ENCODE measurements around the gene TAGLN2.
A peak's percentile ranks its signal among the peaks of the same experiment; 100 is the strongest.
"Not testable (repeated sequence)": the region's sequence is repeated elsewhere in the genome, so short reads cannot be mapped to it uniquely, and the experiment has no call there.

Gene TAGLN2

GRCh38 chr1:159920202-159920601, 5.1 kb downstream of the TAGLN2 start:
- no peak for DNase-seq

GRCh38 chr1:159919236-159919865, 6.0 kb downstream of the TAGLN2 start:
- DNase-seq: no peak

- no peak for DNase-seq
These were observed 6.7 kb downstream of the TAGLN2 start for GRCh38 chr1:159918352-159919200.

- no peak for DNase-seq
These were observed 7.6 kb downstream of the TAGLN2 start for GRCh38 chr1:159917533-159918351.

GRCh38 chr1:159916242-159917051, 8.9 kb downstream of the TAGLN2 start:
- peak; percentile 88 for DNase-seq

GRCh38 chr1:159915571-159916241, 9.6 kb downstream of the TAGLN2 start:
- DNase-seq: peak; percentile 38

- no peak for DNase-seq
These were observed 10.9 kb downstream of the TAGLN2 start for GRCh38 chr1:159914252-159915018.

- no peak for DNase-seq
These were observed 11.7 kb downstream of the TAGLN2 start for GRCh38 chr1:159913451-159914192.

GRCh38 chr1:159911326-159912070, 13.8 kb downstream of the TAGLN2 start:
- DNase-seq: no peak

GRCh38 chr1:159908031-159908940, 17.0 kb downstream of the TAGLN2 start:
- DNase-seq: no peak

GRCh38 chr1:159906960-159907359, 18.3 kb downstream of the TAGLN2 start:
- no peak for DNase-seq

GRCh38 chr1:159904036-159904435, 21.3 kb downstream of the TAGLN2 start:
- DNase-seq: not testable (repeated sequence)

- no peak for DNase-seq
These were observed 22.8 kb downstream of the TAGLN2 start for GRCh38 chr1:159902541-159902940.

GRCh38 chr1:159900755-159901360, 24.4 kb downstream of the TAGLN2 start:
- DNase-seq: peak; percentile 50

- DNase-seq: peak; percentile 96
These were observed 25.1 kb downstream of the TAGLN2 start, which contains the start of gene CFAP45 for GRCh38 chr1:159900086-159900680. TSS of gene CFAP45 (minus strand) at chr1:159900165. CDS start at chr1:159900098, 67 bp downstream.

GRCh38 chr1:159899634-159900033, 25.7 kb downstream of the TAGLN2 start:
- not testable (repeated sequence) for DNase-seq

- no peak for DNase-seq
These were observed 26.8 kb downstream of the TAGLN2 start for GRCh38 chr1:159898527-159898926.

Measured in NCI-H82 (cell line).